Ovary (tissue), 3 donors: ENCODE results near the gene SLC6A16.
"Not testable (repeated sequence)": the region's sequence is repeated elsewhere in the genome, so short reads cannot be mapped to it uniquely, and the experiment has no call there.

Experiments used
- EP300 ChIP-seq: sonication (generic); formaldehyde crosslinking; IDR thresholded peaks from one replicate; pipeline ENCODE4 v1.6.1; 2017; ENCODE audit warnings: antibody characterized with exemption
- POLR2A ChIP-seq: fragments of 450-650 bp; IDR thresholded peaks from one replicate; pipeline ENCODE4 v1.6.1; 2017; ENCODE audit warnings: antibody characterized with exemption, mild to moderate bottlenecking, moderate library complexity
- TF ChIP-seq, protein P1 (sequence below), 3 donors: fragments of 450-650 bp in 2 of 3; fragments of 200-600 bp in 1 of 3; IDR thresholded peaks; one replicate each; pipeline versions ENCODE4 v1.5.1 to v1.8.0; 2016 to 2022; ENCODE audit warnings: antibody characterized with exemption in 3 of 3, mild to moderate bottlenecking in 1 of 3
- donor health status: DM: no; HTN: no; CAD: no.

- TF ChIP-seq POLR2A, EP300: not testable (repeated sequence)
- TF ChIP-seq, protein P1, sequence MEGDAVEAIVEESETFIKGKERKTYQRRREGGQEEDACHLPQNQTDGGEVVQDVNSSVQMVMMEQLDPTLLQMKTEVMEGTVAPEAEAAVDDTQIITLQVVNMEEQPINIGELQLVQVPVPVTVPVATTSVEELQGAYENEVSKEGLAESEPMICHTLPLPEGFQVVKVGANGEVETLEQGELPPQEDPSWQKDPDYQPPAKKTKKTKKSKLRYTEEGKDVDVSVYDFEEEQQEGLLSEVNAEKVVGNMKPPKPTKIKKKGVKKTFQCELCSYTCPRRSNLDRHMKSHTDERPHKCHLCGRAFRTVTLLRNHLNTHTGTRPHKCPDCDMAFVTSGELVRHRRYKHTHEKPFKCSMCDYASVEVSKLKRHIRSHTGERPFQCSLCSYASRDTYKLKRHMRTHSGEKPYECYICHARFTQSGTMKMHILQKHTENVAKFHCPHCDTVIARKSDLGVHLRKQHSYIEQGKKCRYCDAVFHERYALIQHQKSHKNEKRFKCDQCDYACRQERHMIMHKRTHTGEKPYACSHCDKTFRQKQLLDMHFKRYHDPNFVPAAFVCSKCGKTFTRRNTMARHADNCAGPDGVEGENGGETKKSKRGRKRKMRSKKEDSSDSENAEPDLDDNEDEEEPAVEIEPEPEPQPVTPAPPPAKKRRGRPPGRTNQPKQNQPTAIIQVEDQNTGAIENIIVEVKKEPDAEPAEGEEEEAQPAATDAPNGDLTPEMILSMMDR (IDR thresholded peaks at IDR 0.05) = not testable (repeated sequence)
Observed at GRCh38 chr19:49298653-49299052, 26.3 kb downstream of the SLC6A16 start.
